Activated CD4-positive, alpha-beta T cell treated with anti-CD3 and anti-CD28 coated beads for 24 hours (primary cell): Measurements from ENCODE around the gene UTP14C.
"Not testable (repeated sequence)": the region's sequence is repeated elsewhere in the genome, so short reads cannot be mapped to it uniquely, and the experiment has no call there.

Source experiments
- DNase-seq, 2 donors: peaks; one replicate each; pipeline ENCODE4 v3.0.0-alpha.2; 2020; ENCODE audit warnings: low read depth in 2 of 2

UTP14C gene

DNA sequence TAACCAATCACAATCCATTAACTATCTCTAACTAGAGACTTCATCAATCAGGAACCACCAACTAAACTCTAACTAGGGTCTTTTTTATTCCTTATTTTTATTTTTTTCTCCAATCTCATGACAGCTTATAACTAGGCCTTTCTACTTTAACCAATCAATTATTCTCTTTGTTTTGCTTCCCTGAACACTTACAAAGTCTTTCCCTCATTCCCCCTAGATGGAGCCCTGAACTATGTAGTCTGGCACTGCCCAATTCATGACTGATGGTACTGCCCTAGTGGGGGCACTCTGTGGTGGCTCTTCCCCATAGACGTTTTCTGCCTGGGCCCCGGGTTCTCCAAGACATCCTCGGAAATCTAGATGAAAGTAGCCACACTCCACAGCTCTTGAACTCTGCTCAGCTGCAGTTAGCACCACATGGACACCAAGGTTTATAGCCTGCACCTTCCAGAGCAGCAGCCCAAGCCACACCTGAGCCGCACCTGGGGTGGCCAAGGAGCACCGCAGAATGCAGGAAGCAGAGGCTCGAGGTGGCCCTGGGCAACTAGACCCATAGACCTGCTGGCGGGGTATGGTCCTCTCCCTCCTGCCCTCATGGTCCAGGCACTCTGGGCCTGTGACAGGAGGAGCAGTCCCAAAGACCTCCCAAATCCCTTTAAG is 19.9 kb upstream of the UTP14C start:
- DNase-seq = no peak

DNA sequence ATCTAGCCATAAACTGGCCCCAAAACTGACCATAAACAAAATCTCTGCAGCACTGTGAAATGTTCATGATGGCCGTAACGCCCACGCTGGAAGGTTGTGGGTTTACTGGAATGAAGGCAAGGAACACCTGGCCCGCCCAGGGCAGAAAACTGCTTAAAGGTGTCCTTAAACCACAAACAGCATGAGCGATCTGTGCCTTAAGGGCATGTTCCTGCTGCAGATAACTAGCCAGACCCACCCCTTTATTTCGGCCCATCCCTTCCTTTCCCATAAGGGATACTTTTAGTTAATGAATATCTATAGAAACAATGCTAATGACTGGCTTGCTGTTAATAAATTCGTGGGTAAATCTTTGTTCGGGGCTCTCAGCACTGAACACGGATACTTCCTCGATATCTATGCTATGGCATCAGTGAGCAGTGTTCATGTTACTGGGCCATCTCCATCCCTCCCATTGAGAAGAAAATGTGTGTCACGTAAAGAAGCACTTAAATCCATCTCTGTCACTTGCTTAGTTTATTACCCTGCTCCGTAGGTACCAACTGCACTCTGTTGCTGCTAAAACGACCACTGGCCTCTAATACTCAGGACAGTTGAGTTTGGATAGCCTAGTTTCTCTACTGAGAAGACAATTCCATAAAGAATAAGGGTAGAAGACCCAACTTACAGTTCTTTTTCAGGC is 18.5 kb upstream of the UTP14C start:
- no peak for DNase-seq

DNA sequence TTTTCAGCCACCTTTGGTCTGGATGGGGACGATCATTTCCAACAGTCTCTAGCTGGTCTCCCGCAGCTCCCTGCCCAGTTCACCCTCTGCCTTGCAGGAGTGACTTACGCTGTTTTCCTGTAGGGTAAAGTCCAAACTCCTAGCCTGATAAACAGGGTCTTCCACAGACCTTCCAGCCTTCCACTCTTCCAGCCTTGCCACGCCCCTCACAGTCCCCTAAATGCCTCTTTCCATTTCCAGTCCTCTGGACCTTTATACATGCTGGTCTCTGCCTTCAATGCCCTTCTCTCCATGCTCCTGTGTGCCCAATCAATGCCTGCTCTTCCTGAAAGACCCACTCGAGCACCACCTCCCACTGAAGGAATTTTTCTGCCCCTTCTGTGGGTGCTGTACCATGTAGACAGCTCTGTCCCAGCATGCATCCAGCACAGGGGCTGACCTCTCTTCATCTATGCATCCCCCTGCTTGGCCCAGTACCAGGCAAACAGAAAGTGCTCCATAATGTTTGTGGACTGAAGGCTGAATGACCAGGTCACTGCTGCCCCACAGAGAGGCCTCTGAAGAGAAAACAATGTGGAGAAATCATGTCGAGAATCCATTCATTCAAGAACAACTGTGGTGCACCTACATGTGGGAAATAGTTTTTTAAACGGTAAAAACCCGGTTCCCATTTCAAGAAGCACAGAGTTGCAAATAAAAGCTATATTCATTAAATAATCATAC is 17.8 kb upstream of the UTP14C start:
- no peak for DNase-seq

DNA sequence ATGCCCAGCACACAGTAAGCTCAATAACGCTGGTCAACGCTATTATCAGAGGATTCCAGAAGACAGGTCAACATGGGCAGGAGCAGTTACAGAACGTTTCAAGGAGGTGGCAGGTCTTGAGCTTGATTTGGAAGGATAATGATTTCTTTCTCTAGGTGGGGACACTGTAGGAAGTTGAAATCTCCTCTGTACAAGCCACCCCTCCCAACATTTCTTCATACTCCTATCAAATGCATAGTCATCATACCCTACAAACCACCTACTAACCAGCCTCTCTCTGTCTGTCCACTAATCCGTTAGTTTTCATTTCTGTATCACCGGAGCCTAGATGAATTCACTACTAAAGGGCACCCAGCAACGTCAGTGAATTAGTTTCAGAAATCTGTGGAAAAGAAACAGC is 14.5 kb upstream of the UTP14C start:
- no peak for DNase-seq

DNA sequence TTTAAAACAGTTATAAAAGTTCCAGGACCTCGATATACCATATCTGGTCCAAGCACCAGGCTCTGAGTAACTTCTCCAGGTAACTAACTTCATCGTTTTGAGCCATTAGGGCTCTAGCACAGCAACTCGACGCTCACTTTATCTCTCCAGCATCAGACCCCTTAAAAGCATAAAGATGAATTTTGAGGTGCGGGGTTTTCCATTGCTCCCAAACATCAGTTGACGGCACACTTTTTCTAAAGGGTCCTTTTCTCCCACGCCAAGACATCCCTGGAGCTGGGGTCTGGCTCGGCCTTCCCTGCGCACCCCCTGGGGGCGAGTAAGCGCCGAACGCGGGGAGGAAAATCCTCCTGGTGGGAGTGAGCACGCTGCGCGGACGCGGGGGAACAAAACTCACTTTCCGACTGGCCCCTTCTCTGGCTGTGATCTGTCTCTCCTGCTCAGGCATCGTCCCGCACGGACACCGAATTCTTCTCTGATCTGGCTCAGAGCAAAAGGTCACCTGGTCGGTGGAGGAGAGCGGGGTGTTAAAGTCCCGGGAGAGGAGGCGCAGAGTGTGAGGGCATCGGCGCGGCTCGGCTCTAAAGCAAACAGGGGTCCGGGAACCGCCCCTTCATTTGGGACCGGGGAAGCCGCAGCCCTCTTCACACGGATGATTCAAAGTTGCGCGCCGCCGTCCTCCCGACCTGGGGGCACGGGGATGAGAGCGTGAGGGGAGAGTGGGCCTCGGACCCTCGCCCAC is 13.4 kb upstream of the UTP14C start, which contains the start of gene ATP7B:
ATP7B (minus strand) TSS at position 561 of the 742 bp plus-strand sequence; CDS start at position 448, 113 bp downstream.
- peak; percentile 1 to 9 for DNase-seq

DNA sequence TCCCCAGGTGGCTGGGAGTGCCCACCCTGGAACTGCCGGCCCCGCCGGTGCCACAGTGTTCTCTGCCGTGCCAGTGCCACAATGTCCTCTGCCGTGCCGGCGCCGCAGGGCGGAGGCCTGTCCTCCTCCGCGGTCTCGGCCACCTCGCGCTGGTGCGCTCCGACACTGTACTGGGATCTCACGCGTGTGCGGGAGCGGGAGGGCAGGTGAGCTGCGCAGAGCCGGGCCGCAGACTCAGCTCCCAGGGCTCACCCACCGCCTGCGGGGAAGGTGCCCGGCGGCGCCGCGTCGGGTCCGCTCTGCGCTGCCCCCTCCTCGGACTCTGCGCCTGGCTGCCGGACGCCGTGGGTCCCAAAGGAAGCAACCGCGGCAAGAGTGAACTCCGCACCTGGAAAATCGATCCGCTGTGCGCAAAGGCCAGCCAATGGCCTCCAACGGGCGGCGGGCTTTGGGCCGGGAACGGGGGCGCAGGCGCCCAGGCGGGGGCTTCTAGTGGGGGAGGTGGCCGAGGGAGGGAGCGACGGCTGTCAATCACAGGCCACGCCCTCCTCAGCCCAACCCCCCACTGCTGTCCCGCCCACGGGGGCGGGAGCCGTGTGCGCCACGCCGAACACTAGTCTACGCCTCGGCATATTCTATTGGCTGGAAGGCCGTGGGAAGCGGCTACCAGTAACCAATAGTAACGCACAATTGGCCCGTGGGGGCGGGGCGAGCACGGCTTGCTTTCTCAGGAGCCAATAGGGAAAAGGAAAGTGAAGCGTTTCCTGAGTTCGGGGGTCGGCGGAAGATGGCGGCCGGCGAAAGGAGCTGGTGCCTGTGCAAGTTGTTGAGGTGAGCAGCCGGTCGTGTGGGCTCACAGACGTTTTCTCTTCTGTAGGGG is 12.6 kb upstream of the UTP14C start, which contains the start of gene ALG11:
ALG11 (plus strand) TSS at position 767 of the 880 bp plus-strand sequence; CDS start at position 788, 21 bp downstream.
- DNase-seq = peak; percentile 100

DNA sequence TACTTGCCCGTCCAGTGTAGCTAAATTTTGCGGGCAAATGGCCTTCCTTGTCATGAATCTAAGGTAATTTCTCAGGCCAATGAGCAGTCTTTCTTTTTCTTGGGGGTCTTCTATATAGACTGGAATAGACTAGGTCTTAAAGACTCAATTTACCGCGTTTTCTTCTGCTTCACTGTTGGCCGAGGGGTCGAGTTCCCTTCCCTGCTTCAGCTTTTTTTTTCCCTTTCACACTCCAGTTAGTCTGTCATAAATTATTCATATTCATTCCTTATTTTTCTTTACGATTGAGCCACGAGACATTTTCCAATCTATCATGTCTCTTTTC is 12.0 kb upstream of the UTP14C start:
- no peak for DNase-seq

DNA sequence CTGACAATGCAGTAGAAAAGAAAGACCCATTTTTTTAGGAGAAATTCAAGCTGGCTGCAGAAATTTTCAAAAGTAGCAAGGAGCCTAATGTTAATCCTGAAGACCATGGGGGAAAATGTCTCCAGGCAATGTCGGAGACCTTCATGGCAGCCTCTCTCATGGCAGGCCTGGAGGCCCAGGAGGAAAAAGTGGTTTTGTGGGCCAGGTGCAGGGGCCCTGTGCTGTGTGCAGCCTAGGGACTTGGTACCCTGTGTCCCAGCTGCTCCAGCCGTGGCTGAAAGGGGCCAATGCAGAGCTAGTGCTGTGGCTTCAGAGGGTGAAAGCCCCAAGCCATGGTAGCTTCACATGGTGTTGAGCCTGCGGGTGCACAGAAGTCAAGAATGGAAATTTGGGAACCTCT is 8.2 kb upstream of the UTP14C start:
- no peak for DNase-seq

DNA sequence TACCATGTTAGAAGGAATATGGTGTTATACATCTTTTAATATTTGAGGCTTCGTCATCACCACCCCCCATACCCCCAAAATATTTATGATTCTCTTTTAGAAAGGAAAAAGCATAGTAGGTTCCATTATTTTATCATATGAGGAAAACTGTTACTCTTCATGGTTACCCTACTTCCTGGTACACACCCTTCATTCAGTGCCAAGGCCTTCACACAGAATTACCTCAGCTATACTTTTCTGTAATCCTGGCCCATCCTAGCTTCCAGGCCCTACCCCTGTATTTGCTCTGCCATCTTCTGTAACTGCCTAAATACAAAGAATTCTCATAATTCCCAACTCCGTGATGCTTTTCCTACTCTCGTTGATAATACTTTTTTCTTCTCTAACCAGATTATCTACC is 4.3 kb upstream of the UTP14C start:
- DNase-seq = no peak

DNA sequence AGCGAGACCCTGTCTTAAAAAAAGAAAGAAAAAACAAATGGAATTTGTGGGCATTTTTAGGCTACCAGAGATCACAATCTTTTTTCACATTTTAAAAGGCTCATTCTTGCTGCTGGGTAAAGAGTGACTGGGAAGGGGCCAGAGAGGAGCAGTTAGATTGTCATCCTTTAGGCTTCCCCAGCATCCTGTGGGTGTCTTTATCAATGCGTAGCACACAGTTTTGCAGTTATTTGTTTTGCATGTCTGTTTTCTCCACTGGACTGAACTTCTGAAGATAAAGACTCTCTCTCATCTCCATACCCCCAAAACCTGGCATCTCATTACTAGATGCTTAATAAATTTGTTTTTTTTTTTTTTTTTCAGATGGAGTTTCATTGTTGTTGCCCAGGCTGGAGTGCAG is 2.1 kb upstream of the UTP14C start:
- no peak for DNase-seq

DNA sequence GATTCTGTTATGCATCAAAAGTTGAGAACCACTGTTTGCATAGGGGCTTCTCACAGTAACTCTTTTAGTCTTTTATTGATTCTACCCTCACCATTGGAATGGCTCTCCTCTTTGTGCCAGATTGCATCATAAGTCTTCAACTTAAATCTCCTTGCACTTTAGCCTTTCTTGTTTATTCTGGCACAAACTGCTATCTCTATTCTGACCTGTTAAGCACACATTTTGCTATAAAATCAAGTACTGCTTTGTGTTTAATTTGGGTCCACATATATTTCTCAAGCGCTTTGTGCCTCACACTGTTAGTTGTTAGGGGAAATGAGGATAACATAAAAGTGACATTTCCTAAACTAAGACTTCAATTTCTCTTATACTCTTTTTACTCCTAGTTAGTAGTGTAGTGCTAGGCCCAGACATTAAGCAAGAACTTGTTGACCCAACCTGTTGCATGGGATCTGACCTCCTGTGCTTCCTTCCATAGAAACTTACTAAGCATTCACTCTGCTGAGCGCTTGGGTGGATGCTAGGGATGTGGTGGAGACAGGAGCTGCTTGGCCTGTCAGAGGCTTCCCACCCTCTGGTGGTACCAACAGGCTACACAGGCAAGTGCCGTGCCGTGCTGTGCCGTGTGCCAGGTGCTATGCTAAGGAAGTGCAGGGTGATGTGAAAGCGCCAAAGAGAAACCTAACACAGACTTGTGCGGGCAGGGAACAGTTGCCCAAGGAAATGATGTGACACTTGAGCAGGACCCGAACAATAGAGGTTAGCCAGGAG is 1.2 kb downstream of the UTP14C start:
- DNase-seq = no peak

DNA sequence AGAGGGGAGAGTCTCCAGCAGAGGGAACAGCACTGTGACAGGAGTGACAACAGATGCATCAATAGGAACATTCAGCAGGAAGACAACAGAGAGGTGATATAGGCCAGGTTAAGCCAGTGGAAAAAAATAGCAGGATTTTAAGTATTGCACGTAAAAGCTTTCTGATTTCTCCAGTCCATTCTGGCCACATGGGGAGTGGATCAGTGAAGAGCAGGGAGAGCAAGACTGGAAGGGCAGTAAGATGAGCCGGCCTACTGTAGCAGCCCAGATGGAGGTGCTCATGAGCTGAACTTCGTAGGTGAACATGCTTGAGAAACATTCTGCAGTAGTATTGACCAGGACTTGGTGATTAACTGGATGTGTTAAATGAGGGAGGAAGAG is 1.7 kb downstream of the UTP14C start:
- no peak for DNase-seq

DNA sequence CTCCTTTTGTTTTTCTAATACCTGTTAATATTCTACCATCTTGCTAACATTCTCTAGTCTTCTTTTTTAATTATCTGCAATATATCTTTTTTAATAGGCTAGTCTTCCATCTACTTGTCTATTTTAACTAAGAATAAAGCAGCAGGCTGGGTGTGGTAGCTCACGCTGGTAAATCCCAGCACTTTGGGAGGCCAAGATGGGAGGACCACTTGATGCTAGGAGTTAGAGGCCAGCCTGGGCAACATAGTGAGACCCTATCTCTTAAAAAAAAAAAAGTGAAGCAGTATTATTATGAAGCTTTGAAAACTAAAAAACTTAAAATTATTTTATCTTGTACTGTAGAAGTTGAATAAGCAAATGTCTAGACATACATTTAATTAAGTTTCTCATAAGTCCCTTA is 3.3 kb downstream of the UTP14C start:
- DNase-seq = no peak

DNA sequence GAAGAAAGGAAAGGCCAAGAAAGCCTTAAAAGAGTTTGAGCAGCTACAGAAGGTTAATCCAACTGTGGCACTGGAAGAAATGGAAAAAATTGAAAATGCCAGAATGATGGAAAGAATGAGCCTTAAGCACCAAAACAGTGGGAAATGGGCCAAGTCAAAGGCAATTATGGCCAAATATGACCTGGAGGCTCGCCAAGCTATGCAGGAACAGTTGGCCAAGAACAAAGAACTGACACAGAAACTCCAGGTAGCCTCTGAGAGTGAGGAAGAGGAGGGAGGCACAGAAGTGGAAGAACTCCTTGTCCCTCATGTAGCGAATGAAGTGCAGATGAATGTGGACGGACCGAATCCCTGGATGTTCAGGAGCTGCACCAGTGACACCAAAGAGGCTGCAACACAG is 5.1 kb downstream of the UTP14C start:
- no peak for DNase-seq

DNA sequence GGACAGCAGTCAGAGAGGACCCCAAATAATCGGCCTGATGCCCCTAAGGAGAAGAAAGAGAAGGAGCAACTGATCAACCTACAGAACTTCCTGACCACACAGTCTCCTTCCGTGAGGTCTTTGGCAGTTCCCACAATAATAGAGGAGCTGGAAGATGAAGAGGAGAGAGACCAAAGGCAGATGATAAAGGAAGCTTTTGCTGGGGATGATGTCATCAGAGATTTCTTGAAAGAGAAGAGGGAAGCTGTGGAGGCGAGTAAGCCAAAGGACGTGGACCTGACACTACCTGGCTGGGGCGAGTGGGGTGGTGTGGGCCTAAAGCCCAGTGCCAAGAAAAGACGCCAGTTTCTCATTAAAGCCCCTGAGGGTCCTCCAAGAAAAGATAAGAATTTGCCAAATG is 5.9 kb downstream of the UTP14C start:
- DNase-seq = not testable (repeated sequence)

DNA sequence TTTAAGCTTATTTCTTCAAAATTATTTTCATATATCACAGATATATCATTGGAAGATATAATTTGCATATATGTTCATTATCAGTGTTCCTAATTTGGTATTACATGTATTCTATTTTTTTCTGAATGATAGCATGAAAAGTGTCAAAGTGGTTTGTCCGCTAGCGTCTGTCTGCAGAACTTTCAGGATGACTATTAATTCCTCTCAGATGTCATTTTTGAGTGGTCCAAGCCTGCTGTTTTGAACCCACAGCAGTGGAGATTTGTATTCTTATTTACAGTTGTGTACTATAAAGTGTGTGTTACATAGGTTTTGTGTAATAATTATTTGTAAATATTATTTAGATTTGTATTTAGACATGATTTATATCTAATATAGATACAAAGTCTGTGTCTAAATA is 8.5 kb downstream of the UTP14C start:
- DNase-seq = no peak

DNA sequence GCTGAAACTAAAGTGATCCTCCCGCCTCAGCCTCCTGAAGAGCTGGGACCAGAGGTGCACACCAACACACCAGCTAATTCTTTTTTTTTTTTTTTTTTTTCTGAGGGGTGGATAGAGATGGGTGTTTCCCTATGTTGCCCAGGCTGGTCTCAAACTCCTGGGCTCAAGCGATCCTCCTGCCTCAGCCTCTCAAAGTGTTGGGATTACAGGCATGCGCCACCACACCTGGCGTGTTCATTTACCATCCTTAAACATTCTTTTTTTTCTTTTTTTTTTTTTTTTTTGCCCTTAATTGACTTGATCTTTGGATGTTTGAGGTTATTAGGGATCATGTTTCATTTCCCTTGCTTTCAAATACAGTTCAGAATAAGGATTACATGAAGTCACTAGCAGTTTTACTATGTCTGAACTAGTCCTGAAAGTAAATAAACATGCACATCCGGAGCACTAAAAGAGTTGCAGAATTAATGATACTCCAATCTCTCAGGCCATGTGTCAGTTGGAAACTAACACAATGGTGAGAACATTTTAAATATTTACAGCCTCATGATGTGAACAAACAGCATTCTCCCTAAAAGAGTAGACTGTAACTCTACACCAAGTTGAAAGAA is 10.2 kb downstream of the UTP14C start:
- DNase-seq = no peak

DNA sequence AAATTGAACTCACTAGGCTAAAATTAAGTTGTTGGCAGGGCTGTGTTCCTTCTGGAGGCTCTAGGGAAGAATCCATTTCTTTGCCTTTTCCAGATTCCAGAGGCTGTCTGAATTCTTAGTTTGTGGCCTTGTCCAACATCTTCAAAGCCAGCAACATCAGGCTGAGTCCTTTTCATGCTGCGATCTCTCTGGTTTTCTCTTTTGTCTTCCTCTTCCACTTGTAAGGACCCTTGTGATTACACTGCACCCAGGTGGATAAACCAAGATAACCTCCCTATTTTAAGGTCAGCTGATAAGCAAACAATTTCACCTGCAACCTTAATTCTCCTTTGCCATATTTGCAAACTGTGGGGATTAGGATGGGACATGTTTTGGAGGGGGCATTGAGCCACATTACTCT is 11.5 kb downstream of the UTP14C start:
- no peak for DNase-seq

DNA sequence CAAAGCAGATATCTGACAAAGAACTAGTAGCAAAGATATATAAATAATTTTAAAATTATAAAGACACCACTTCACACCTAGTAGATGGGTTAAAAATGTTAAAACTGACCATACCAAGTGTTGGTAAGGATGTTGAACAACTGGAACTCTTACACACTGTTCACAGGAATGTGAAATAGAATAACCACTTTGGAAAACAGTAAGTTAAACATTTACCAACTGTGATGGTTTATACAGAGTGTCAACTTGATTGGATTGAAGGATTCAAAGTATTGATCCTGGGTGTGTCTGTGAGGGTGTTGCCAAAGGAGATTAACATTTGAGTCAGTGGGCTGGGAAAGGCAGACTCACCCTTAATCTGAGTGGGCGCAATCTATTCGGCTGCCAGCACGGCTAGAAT is 19.2 kb downstream of the UTP14C start:
- DNase-seq = no peak

DNA sequence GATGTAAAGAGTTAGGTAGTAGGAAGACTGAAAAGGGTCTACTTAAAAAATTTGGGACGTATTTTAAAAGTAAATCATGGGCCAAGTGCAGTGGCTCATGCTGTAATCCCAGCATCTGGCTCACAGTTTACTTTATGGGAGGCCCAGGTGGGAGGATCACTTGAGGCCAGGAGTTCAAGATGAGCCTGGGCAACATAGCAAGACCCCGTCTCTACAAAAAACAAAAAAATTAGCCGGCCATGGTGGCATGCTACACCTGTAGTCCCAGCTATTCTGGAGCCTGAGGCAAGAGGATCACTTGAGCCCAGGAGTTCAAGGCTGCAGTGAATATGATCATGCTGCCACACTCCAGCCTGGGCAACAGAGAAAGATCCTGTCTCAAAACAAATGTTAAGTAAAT is 23.0 kb downstream of the UTP14C start:
- no peak for DNase-seq
